Right renal cortex interstitium (tissue), 3 donors: ENCODE measurements around the gene OR2B2. TPM values are rescaled to one million over a fixed set of nuclear protein-coding genes. Genes with fewer than 3 reads are reported as not detected.

Experiments
- DNase-seq, 3 donors: peaks; one replicate each; pipeline ENCODE4 v3.0.0-alpha.2; 2013; ENCODE audit warnings: low read depth in 3 of 3, low spot score in 2 of 3
- polyA plus RNA-seq, 3 donors: library from polyadenylated mRNA; unstranded; fragments of 120-200 nt; gene quantifications; one replicate each; pipeline ENCODE4 v1.2.1, GENCODE V29; 2013; ENCODE audit not compliant: insufficient read length in 3 of 3

The OR2B2 gene
- polyA plus RNA-seq, 3 donors, result not detected

DNA sequence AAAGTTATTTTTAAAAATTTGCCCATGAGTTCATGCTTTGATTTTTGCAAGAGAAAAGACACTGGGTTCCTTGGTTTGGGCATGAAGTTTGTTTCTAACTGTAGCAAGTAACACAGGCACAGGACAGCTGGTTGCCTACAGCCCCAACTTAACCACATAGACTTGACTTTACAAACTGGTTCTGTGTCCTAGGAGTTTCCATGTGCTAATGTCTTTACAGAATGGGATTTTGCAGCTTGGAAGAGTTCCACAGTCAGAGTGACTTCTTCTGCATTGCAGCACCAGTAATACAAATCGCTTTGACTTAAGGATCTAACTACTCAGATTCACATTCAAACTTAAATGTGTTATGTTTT, 44.3 kb downstream of the OR2B2 start:
- DNase-seq, result no peak

DNA sequence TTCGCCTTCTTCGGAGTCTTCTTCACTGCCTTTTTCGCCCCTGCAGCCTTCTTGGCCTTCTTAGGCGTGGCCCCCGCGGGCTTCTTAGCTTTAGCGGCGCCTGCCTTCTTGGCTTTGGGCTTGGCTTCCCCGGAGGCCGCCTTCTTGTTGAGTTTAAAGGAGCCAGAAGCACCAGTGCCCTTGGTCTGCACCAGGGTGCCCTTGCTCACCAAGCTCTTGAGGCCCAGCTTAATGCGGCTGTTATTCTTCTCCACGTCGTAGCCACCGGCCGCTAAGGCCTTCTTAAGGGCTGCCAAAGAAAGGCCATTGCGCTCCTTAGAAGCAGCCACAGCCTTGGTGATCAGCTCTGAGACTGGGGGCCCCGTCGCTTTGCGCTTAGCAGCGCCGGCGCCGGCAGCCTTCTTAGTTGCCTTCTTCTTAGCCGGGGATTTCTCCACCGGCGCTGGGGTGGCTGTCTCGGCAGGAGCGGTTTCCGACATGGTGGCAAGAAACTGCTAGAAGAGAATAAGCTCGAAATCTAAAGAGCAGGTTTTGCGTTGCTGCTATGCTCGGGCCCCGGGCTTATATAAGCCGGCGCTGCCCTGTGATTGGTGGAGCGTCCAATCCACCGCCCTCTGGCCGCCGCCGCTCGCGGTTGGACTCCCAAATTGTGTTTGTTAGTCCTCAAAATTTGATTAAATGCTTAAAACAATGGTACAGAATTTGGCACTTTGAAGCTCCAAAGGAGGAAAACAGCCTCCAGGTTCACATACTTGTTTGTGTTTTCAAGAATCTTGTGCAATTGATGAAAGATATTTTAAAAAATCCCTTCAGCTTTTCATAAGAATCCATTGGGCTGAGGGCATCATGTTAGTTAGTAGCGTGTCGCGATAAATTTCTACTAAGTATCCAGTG, 44.9 kb downstream of the OR2B2 start:
- peak in 2 of 3 donors; percentile 81 to 82 for DNase-seq

DNA sequence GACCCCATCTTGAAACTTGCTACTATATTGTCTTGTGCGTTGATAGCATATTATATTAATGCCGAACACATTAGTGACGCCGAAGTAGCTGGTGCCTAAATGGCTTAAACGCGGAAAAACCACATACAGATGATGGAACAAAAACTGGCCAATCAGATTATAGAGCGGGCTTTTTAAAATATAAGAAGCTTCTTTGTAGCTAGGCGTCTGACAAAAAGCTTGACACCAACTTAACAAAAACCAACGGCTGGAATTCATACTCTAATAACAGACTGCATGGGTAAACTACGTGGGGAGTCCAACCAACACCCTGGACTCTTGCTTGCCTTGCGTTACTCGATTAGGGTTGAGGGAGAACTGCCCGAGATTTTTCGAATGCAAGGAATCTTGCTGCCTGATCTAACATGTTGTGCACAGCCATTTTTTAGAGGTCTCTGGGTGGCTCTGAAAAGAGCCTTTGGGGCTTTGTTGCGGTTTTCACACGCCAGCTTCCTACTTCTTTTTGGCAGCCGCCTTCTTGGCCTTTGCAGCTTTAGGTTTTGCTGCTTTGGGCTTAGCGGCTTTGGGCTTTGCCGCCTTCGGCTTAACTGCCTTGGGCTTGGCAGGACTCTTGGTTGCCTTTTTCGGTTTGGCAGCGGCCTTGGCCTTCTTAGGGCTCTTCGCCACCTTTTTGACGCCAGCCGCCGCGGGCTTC, 45.7 kb downstream of the OR2B2 start:
- DNase-seq, result peak in 2 of 3 donors; percentile 60 to 72

DNA sequence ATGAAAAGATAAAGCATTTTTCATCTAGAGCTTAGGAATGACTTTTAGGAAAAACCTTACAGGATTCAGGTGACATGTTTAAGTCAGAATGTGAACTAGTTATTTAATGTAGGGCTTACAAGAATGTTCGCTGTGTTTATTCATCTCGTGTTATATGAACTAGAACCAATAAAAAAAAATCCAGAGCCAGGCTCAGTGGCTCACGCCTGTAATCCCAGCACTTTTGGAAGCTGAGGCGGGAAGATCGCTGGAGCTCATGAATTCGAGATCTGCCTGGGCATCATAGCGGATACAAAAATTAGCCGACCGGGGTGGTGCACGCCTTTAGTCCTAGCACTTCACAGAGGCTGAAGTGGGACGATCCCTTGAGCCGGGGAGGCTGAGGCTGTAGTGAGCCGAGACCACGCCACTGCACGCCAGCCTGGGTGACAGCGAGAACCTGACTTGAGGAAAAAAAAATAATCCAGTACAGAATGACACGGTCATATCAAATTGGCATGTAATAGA, 46.3 kb downstream of the OR2B2 start:
- no peak for DNase-seq

DNA sequence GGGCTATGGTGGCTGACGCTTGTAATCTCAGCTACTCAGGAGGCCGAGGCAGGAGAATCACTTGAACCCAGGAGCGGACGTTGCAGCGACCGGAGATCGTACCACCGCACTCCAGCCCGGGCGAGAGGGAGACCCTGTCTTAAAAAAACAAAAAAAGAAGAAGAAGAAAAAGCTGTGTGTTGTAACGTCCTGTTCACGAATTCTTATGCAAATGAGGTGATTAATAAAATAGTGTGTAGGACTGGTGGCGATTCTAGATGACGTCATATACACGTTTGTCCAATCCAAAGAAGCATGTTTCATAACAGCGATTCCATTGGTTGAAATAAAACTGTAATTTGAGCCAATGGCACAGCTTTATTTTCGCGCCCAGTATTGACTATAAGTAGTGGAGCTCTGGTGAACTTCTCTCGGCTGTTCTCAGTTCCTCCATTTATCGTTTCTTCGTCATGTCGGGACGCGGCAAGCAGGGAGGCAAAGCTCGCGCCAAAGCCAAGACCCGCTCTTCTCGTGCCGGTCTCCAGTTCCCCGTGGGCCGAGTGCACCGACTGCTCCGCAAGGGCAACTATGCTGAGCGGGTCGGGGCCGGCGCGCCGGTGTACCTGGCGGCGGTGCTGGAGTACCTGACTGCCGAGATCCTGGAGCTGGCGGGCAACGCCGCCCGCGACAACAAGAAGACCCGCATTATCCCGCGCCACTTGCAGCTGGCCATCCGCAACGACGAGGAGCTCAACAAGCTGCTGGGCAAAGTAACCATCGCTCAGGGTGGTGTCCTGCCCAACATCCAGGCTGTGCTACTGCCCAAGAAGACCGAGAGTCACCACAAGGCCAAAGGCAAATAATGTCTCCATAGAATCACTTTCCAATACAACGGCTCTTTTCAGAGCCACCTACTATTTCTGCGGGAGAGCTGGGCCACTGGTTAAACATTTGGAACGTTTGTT, 47.0 kb downstream of the OR2B2 start:
- peak; percentile 95 to 99 (median 97) for DNase-seq

DNA sequence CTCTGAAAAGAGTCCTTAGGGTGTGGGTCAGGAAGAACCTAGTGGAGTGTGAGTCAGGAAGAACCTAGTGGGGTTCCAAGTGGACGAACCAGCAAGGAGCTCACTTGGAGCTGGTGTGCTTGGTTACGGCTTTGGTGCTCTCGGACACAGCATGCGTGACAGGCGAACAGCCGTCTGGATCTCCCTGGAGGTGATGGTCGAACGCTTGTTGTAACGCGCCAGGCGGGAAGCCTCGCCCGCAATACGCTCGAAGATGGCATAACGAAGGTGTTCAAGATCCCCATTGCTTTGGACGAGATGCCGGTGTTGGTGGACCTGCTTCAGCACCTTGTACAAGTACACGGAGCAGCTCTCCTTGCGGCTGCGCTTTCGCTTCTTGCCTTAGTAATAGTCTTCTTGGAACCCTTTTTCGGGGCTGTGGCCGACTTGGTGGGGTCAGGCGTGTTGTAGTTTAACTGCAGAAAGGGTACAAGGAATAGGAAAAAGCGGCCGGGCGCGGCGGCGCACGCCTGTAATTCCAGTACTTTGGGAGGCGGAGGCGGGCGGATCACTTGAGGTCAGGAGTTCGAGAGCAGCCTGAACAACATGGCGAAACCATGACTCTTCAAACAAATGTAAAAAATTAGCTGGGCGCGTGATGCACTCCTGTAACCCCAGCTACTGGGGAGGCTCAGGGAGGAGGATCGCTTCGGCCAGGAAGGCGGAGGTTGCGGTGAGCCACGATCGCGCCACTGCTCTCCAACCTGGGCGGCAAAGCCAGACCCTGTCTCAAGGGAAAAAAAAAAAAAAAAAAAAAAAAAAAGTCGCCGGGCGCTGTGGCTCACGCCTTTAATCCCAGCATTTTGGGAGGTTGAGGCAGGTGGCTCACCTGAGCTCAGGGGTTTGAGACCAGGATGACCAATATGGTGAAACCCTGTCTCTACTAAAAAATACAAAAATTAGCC, 48.0 kb downstream of the OR2B2 start:
- DNase-seq, result peak in 2 of 3 donors; percentile 23 to 33

DNA sequence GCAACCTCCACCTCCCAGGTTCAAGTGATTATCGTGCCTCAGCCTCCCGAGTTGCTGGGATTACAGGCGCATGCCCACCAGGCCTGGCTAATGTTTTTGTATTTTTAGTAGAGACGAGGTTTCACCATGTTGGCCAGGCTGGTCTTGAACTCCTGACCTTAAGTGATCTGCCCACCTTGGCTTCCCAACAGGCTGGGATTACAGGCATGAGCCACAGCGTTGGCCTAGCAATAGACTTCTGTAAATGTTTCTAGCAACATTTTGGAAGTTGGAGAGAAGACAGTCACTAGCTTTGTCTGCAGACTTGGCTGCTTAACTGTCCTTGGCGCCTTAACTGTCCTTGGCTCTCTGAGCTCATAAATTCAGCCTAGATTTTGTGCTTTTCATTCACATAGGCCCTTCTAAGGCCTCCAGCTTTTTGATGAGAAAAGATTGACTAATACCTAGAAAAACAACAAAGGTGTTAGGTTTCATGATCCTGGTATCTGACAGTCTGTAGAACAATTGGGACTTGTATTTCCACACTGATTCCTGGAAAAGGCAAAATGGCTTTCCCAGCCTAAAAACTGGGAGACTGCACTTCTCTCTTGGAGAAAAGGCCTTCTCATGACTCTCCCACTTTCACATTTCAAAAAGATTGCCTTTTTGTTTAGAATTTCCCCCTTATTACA, 49.7 kb downstream of the OR2B2 start:
- DNase-seq, result no peak

DNA sequence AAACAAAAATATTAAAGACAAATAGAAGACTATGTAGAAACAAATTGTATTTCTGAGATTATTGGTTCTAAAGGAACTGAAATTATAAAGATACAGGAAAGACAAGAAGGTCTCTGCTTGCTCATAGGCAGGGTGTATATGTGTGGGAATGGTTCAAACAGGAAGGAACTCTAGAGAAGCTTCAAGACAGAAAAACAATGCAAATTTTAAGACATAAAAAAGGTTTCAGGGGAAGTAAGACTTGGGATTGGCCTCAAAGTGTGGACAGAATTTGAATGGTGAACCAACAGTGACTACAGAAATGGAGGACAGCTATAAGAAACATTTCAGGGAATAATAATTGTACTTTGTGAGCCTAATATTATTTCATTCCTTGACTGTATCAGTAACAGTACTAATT, 50.3 kb downstream of the OR2B2 start:
- DNase-seq, result no peak

DNA sequence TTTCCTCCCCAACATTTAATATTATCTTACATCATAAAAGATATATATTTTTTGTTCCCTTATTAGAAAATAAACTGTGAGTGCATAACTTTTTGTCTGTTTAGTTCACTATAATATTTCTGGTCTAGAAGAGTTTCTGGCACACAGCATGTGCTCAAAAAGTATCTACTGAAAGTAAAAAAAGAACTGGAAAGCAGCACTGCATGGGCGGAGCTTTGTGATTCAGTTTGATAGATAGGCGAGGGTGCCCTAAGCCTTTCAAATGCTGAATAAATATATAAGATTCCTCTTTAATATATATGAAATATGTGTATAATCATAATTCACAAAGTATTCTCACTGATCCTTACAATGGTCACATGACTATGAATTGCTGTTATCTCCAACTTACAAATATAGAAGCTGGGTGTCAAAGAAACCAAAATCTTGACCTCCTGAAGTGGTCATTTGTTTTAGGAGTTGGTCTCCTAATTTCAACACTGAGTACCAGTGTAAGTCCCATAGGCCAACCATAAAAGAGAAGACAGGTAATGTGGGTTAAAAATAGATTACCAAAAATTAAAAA, 50.8 kb downstream of the OR2B2 start:
- no peak for DNase-seq

Other genes with a start within 250 kb of the OR2B2 start
- gene OR2B6, start 44.8 kb upstream of the OR2B2 start, polyA plus RNA-seq, result under 1 TPM; 0.14 to 0.33 (median 0.17) TPM
- 1 to 10 TPM; 4.3 to 4.8 (median 4.7) TPM for gene ZNF165, start 168.2 kb upstream of the OR2B2 start, polyA plus RNA-seq
- gene ZSCAN16, start 212.2 kb upstream of the OR2B2 start, polyA plus RNA-seq, result 10 to 100 TPM; 11.2 to 15.0 (median 12.1) TPM
- gene ZKSCAN8, start 229.5 kb upstream of the OR2B2 start, polyA plus RNA-seq, result 10 to 100 TPM; 36.8 to 44.7 (median 39.8) TPM